Measurements from ENCODE around the gene SPECC1.
"Not testable (repeated sequence)": the region's sequence is repeated elsewhere in the genome, so short reads cannot be mapped to it uniquely, and the experiment has no call there.

GRCh38 chr17:20037286-20037685 lies 28.1 kb downstream of the SPECC1 start:
- TF ChIP-seq CTCF (IDR thresholded peaks at IDR 0.05; ENCODE audit: extremely low read depth in 1 of 2, insufficient read depth in 1 of 2, low read depth in 1 of 2, low read length in 2 of 2); POLR2A (IDR thresholded peaks at IDR 0.05; ENCODE audit: low read depth, low read length); FOS (IDR thresholded peaks at IDR 0.05; ENCODE audit: borderline replicate concordance, insufficient read depth, low read length); EZH2 (IDR thresholded peaks at IDR 0.05; ENCODE audit: borderline replicate concordance, low read depth, low read length, severe bottlenecking); POLR2AphosphoS5 (IDR thresholded peaks at IDR 0.05; ENCODE audit: insufficient read depth, low read depth, low read length); MAX (IDR thresholded peaks at IDR 0.05; ENCODE audit: insufficient read depth, insufficient read length); JUN (IDR thresholded peaks at IDR 0.05; ENCODE audit: borderline replicate concordance, insufficient read depth, insufficient read length, low read depth); MYC (IDR thresholded peaks at IDR 0.05; ENCODE audit: low read depth, low read length): not testable (repeated sequence)
